IPS-15b (cell line): ENCODE results near the gene SPCS2.
"Not testable (repeated sequence)": the region's sequence is repeated elsewhere in the genome, so short reads cannot be mapped to it uniquely, and the experiment has no call there.

Source experiments
- H3K27me3 ChIP-seq: one replicate; pipeline ENCODE4 v1.6.1; 2013; ENCODE audit warnings: low read length; ENCODE audit not compliant: control insufficient read depth, insufficient read depth
- H3K36me3 ChIP-seq: one replicate; pipeline ENCODE4 v1.6.1; 2013; ENCODE audit warnings: low read length; ENCODE audit not compliant: control insufficient read depth, insufficient read depth
- H3K4me1 ChIP-seq: one replicate; pipeline ENCODE4 v1.6.1; 2013; ENCODE audit warnings: mild to moderate bottlenecking, low read length; ENCODE audit not compliant: control insufficient read depth, insufficient read depth
- H3K4me3 ChIP-seq: one replicate; pipeline ENCODE4 v1.5.1; 2013; ENCODE audit warnings: low read depth, low read length
- H3K9ac ChIP-seq: one replicate; pipeline ENCODE4 v1.6.1; 2013; ENCODE audit warnings: low read depth, mild to moderate bottlenecking, low read length
- H3K9me3 ChIP-seq: one replicate; pipeline ENCODE4 v1.6.1; 2013; ENCODE audit warnings: mild to moderate bottlenecking, low read length; ENCODE audit not compliant: control insufficient read depth, insufficient read depth

The SPCS2 gene

GRCh38 chr11:75011872-75012271 lies 62.8 kb downstream of the SPCS2 start:
- no peaks in the 10 kb centered on the region for H3K9me3 ChIP-seq
- H3K27me3 ChIP-seq = no peaks in the 10 kb centered on the region
- no peak overlapping the region for H3K4me3 ChIP-seq
- no peak overlapping the region for H3K9ac ChIP-seq
- peaks cover 5% of the 10 kb centered on the region for H3K36me3 ChIP-seq
- H3K4me1 ChIP-seq = peaks cover 2% of the 10 kb centered on the region

DNA sequence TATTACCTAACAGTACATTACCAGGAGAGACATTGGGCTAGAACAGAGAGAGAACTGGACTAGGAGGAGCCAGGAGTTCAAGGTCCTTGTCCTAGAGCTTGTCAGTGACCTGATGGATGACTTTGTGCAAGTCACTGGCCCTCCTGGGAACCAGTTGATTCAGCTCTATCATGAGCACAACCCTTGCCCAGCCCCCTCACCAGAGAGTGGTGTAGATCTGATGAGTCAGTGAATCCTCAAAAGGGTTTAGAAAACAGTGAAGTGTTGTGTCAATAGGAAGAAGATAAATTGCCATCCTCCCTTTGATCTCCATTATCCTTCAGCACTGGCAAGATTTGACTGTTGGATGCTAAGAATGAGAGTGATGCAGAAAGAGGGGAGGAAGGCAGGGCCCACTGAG lies 64.0 kb downstream of the SPCS2 start:
- H3K4me1 ChIP-seq = peaks cover 2% of the 10 kb centered on the region

DNA sequence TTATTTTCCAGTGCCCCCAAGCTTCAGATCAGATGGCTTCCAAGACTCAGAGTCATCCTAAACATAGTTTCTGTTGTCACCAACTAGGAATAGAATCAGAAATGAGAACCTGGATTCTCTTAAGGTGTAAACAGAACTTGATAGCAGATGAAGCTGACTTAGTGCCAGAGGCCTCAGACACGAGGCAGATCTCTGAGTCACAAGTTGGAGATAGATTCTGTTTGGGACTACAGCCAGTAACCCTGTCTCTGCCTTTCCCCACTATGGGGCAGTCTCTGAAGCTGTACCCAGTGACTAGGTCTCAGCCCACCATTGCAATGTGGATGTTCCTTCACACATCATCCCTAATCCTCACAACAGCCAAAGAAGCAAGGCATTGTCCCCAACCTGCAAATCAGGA lies 65.1 kb downstream of the SPCS2 start:
- Histone ChIP-seq H3K27me3 (no peaks in the 10 kb centered on the region), H3K4me3 (no peak overlapping the region), H3K36me3 (peaks cover 5% of the 10 kb centered on the region), H3K9me3 (no peaks in the 10 kb centered on the region), H3K9ac (no peak overlapping the region), H3K4me1 (peaks cover 2% of the 10 kb centered on the region)

More for the DNA sequence above, 64.0 kb downstream of the SPCS2 start:
- no peak overlapping the region for H3K9ac ChIP-seq
- H3K9me3 ChIP-seq = no peaks in the 10 kb centered on the region
- peaks cover 5% of the 10 kb centered on the region for H3K36me3 ChIP-seq
- H3K4me3 ChIP-seq = no peak overlapping the region
- no peaks in the 10 kb centered on the region for H3K27me3 ChIP-seq

DNA sequence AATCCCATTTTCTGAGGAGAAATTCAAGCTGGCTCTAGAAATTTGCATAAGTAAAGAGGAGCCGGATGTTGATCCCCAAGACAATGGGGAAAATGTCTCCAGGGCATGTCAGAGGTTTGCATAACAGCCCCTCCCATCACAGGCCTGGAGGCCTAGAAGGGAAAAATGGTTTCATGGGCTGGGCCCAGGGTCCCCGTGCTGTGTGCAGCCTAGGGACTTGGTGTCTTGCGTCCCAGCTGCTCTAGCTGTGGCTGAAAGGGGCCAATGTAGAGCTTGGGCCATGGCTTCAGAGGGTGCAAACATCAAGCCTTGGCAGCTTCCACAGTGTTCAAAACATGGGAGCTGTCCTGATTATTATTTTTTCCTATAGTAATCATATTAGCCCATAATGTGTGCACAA lies 70.1 kb downstream of the SPCS2 start:
- not testable (repeated sequence) for H3K9ac ChIP-seq, H3K4me3 ChIP-seq, H3K27me3 ChIP-seq, H3K36me3 ChIP-seq, H3K9me3 ChIP-seq, H3K4me1 ChIP-seq

DNA sequence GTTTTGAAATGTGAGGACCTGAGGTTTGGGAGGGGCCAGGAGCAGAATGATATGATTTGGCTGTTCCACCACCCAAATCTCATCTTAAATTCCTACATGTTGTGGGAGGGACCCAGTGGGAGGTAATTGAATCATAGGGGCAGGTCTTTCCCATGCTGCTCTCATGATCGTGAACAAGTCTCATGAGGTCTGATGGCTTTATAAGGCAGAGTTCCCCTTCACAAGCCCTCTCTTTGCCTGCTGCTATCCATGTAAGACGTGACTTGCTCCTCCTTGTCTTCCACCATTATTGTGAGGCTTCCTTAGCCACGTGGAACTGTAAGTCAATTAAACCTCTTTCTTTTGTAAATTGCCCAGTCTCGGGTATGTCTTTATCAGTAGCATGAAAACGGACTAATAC lies 71.3 kb downstream of the SPCS2 start:
- not testable (repeated sequence) for H3K4me1 ChIP-seq, H3K4me3 ChIP-seq, H3K9me3 ChIP-seq, H3K9ac ChIP-seq, H3K27me3 ChIP-seq, H3K36me3 ChIP-seq

GRCh38 chr11:75022296-75022695 lies 73.2 kb downstream of the SPCS2 start:
- H3K27me3 ChIP-seq = no peaks in the 10 kb centered on the region
- no peak overlapping the region for H3K4me3 ChIP-seq
- no peak overlapping the region for H3K9ac ChIP-seq
- no peaks in the 10 kb centered on the region for H3K36me3 ChIP-seq
- no peaks in the 10 kb centered on the region for H3K9me3 ChIP-seq
- H3K4me1 ChIP-seq = no peaks in the 10 kb centered on the region

DNA sequence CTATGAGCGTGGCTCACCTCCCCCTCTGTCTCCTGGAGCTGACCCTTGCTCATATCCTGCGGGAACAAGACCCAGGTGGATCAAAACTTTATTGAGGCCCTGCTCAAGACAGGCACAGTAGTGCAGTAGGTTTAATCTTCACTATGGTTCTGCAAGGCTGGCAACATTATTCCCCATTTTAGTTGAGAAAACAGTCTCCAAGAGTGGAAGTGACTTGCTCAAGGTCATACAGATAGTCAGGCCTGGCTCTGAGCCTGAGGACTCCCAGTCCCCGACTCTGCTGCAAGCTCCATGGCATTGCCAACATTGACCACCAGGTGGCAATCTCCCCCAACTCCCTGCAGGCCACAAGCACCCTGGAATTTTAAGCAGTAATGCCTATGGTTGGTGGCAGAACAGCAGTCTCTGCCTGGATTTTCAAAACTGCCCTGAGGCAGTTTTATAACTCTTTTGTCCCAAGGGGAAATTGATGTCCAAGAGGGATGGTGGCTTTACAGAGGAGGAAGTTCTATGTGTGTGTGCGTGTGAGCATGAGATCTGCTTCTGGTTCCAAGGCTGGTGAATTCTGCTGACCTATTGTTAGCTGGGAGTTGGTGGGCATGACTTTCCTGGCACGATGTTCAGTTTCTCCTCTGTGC lies 73.8 kb downstream of the SPCS2 start:
- no peak overlapping the region for H3K9ac ChIP-seq
- H3K4me3 ChIP-seq = no peak overlapping the region
- H3K9me3 ChIP-seq = no peaks in the 10 kb centered on the region
- no peaks in the 10 kb centered on the region for H3K36me3 ChIP-seq
- H3K4me1 ChIP-seq = no peaks in the 10 kb centered on the region
- no peaks in the 10 kb centered on the region for H3K27me3 ChIP-seq

GRCh38 chr11:75023446-75024067 lies 74.5 kb downstream of the SPCS2 start:
- H3K4me1 ChIP-seq = no peaks in the 10 kb centered on the region
- H3K27me3 ChIP-seq = no peaks in the 10 kb centered on the region
- H3K4me3 ChIP-seq = no peak overlapping the region
- no peaks in the 10 kb centered on the region for H3K9me3 ChIP-seq
- H3K36me3 ChIP-seq = no peaks in the 10 kb centered on the region
- H3K9ac ChIP-seq = no peak overlapping the region

DNA sequence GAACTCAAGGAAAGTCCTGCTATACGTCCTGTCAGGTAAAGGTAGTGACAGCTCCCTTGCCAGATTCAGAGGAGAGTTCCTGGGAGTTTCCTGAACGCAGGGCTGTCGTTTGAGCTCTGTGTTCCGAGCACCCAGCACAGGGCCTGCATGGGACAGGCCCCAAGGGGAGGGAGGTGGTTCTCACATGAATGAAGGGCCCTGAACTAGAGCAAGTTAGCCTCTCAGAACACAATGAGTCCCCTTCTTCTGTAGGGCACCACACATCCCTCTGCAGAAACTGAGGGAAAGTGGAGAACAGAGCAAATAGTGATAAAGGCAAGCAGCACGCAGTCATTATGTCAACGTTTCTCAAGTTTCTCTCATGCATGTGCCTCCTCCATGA lies 75.0 kb downstream of the SPCS2 start:
- H3K36me3 ChIP-seq = no peaks in the 10 kb centered on the region
- H3K9me3 ChIP-seq = no peaks in the 10 kb centered on the region
- no peaks in the 10 kb centered on the region for H3K27me3 ChIP-seq
- H3K9ac ChIP-seq = no peak overlapping the region
- no peak overlapping the region for H3K4me3 ChIP-seq
- H3K4me1 ChIP-seq = no peaks in the 10 kb centered on the region

DNA sequence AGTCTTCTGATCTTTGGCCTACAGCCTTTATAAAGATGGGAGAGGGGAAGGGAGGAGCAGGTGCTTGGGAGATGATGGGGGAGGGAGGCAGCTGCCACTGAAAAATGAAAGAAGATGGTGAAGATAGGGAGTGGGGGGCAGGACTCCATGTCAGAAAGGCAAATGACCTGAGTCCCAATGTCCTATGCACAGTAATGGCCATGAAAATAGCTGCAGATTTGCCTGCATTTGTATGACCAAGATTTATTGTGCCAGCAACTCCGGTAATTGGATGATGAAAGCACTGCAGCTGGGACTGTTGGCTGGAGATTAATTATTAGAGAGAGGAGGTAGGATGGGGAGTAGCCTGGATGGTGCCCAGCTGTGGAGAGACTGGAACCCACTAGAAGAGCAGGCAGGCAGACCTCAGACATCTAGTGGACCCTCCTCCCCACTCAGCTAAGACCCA lies 75.7 kb downstream of the SPCS2 start:
- no peaks in the 10 kb centered on the region for H3K9me3 ChIP-seq
- H3K4me3 ChIP-seq = no peak overlapping the region
- H3K27me3 ChIP-seq = no peaks in the 10 kb centered on the region
- H3K4me1 ChIP-seq = no peaks in the 10 kb centered on the region
- H3K36me3 ChIP-seq = no peaks in the 10 kb centered on the region
- H3K9ac ChIP-seq = no peak overlapping the region

DNA sequence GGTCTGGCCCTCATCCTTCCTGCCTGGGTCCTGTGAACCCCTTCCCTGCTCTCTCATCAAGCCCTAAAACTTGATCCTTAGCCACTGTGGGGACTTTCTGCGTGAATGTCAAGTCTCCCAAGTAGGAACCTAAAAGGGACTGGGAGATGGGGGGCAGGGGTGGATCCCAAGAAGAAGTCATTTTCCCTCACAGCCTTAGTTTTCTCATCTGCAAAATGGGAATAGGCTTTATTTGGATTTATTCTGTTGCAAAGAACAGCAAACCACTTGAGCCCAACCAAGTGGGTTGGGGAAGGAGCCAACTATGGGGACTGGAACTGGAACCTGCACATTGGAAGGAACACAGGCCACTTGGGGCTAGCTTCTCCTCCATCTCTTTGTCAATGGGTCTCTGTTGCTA lies 76.5 kb downstream of the SPCS2 start:
- H3K9ac ChIP-seq = no peak overlapping the region
- H3K4me1 ChIP-seq = no peaks in the 10 kb centered on the region
- no peaks in the 10 kb centered on the region for H3K27me3 ChIP-seq
- no peaks in the 10 kb centered on the region for H3K9me3 ChIP-seq
- no peaks in the 10 kb centered on the region for H3K36me3 ChIP-seq
- H3K4me3 ChIP-seq = no peak overlapping the region

DNA sequence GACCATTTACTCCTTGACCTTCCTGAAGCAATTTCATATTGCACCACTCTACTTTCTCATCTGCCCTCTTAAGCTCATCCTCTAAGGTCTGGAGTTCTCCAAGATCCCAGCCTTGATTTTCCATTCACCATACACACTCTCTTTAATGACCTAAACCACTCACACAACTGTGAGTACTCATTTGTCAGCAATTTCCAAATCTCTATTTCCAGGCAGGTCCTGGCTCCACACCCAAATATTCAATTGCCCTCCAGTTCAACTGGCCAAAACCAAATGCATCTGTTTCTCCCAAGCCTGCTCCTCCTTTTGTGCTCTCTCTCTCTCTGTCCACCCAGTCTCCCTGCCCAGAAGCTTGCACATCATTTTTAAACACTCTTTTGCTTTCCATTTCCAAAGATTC lies 79.3 kb downstream of the SPCS2 start:
- Histone ChIP-seq H3K9ac (no peak overlapping the region), H3K27me3 (no peaks in the 10 kb centered on the region), H3K9me3 (no peaks in the 10 kb centered on the region), H3K4me1 (no peaks in the 10 kb centered on the region), H3K36me3 (no peaks in the 10 kb centered on the region), H3K4me3 (no peak overlapping the region)
